Erythroblast (primary cell): ENCODE data around the gene TEAD4.

Experiments
- DNase-seq, 2 experiments: peaks; one replicate each; lab custom pipeline; 2025; lab: John Stamatoyannopoulos, UW
- GATA1 ChIP-seq: IDR thresholded peaks from 2 replicates; pipeline ENCODE4 v1.6.1; 2011; ENCODE audit warnings: low read depth, mild to moderate bottlenecking, control low read depth, low read length, moderate library complexity
- POLR2A ChIP-seq: IDR thresholded peaks from 2 replicates; pipeline ENCODE4 v1.6.1; 2011; ENCODE audit warnings: mild to moderate bottlenecking, low read length

Gene TEAD4

DNA sequence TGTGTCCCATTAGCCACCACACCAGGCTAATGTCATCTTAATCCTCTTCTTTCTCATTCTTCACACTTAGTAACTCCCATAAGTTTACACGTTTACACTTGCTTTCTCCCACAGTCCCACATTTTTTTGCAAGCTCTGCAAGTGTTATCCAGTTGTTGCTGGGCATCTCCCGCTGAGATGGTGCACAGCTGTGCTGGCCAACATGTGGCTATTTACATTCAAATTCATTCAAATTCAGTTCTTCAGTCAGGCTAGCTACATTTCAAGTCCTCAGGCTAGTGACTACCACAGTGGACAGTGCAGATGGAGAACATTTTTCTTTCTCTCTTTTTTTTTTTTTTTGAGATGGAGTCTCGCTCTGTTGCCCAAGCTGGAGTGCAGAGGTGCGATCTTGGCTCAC is 9.8 kb upstream of the TEAD4 start:
- DNase-seq: no peak
- no peak for TF ChIP-seq POLR2A
- TF ChIP-seq GATA1: no peak

DNA sequence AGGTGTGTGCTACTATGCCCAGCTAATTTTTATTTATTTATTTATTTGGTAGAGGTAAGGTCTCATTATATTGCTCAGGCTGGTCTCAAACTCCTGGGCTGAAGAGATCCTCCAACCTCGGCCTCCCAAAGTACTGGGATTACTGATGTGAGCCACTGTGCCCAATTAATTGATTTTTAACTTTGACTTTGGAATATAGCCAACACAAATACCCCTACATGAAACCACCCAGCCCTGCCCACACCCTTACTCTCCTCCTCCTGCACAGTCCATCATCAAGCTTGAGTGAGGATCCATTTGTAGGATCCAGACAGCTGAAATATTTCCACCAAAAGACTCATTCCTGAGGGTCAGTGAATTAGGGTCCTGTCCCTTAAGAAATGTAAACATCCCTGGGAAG is 3.3 kb upstream of the TEAD4 start:
- no peak for DNase-seq

GRCh38 chr12:2957816-2958431 is 1.3 kb upstream of the TEAD4 start:
- DNase-seq: no peak
- TF ChIP-seq POLR2A (no peak), GATA1 (no peak)

More for the DNA sequence above, 3.3 kb upstream of the TEAD4 start:
- no peak for TF ChIP-seq GATA1
- no peak for TF ChIP-seq POLR2A

- DNase-seq: no peak
- TF ChIP-seq POLR2A (no peak), GATA1 (no peak)
Observed at GRCh38 chr12:2958432-2959191, 585 bp upstream of the TEAD4 start.

GRCh38 chr12:2959505-2960389 is 550 bp downstream of the TEAD4 start:
- TF ChIP-seq POLR2A (no peak), GATA1 (no peak)
- peak in 1 of 2 experiments; percentile 12 for DNase-seq

- no peak for DNase-seq
- TF ChIP-seq GATA1: no peak
- no peak for TF ChIP-seq POLR2A
Observed at GRCh38 chr12:2960390-2960956, 1.3 kb downstream of the TEAD4 start.

GRCh38 chr12:2960996-2961616 is 1.9 kb downstream of the TEAD4 start:
- no peak for DNase-seq
- TF ChIP-seq GATA1 (no peak), POLR2A (no peak)

DNA sequence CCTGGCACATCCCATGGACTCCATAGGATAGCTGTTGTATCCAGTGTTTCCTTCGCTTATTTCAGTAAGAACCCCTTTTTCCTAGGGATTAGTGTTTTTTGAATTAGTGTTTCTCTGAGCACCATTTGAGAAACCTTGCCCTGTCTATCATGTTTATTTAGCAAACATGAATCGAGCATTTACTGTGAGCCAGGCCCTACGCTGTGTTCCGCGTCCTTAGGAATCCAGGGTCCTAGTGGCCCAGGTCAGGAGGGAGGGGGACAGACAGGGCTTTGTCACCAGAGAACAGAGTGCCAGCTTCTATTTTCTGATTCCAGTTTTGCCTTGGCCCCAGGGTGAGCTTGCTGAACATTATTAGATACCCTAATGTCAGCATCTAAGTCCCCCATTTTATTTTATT is 2.5 kb downstream of the TEAD4 start:
- no peak for DNase-seq
- TF ChIP-seq GATA1 (no peak), POLR2A (no peak)

- DNase-seq: no peak
- TF ChIP-seq POLR2A: no peak
- no peak for TF ChIP-seq GATA1
Observed at GRCh38 chr12:2963154-2963759, 4.1 kb downstream of the TEAD4 start.

GRCh38 chr12:2963760-2964292 is 4.6 kb downstream of the TEAD4 start:
- no peak for DNase-seq
- TF ChIP-seq POLR2A (no peak), GATA1 (no peak)

GRCh38 chr12:2967651-2968050 is 8.5 kb downstream of the TEAD4 start:
- DNase-seq: no peak
- TF ChIP-seq GATA1 (no peak), POLR2A (no peak)

- no peak for TF ChIP-seq POLR2A
- no peak for TF ChIP-seq GATA1
- no peak for DNase-seq
Observed at GRCh38 chr12:2970744-2971143, 11.5 kb downstream of the TEAD4 start.

DNA sequence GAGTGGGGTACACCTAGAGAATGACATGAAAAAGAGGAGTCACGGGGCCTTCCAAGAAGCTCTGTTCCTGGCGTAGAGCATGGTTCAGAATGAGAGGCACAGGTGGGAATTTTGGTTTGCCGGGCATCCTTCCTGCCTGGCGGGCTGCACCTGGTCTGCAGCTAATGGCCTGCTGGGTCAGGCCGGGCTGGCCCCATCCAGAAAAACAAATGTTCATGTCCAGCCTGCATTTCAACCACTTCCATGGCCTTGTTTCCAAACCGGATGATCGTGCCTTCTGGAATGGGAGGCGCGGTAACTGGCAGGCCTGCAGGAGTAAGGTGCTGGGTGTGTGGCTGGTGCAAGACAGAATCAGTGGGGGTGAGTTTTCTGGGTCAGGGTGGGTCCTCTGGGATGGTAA is 14.4 kb downstream of the TEAD4 start:
- TF ChIP-seq GATA1 (no peak), POLR2A (no peak)
- no peak for DNase-seq

GRCh38 chr12:2974560-2974971 is 15.4 kb downstream of the TEAD4 start:
- no peak for TF ChIP-seq POLR2A
- TF ChIP-seq GATA1: no peak
- no peak for DNase-seq
